Testis (tissue), 3 donors: ENCODE measurements around the gene OTUD3. TPM values are rescaled to one million over a fixed set of nuclear protein-coding genes. Genes with fewer than 3 reads are reported as not detected.
A peak's percentile ranks its signal among the peaks of the same experiment; 100 is the strongest.
"Not testable (repeated sequence)": the region's sequence is repeated elsewhere in the genome, so short reads cannot be mapped to it uniquely, and the experiment has no call there.

Experiments used
- DNase-seq: peaks from one replicate; pipeline ENCODE4 v3.0.0-alpha.2; 2019
- H3K27ac ChIP-seq, 2 donors: fragments of 200-600 bp; sonication (generic); one replicate each; pipeline ENCODE4 v1.5.1; 2019
- H3K27me3 ChIP-seq: fragments of 200-600 bp; sonication (generic); one replicate; pipeline ENCODE4 v1.5.1; 2019
- H3K36me3 ChIP-seq: fragments of 200-600 bp; sonication (generic); one replicate; pipeline ENCODE4 v1.5.1; 2017; ENCODE audit warnings: low read depth; ENCODE audit errors: missing control alignments
- H3K4me1 ChIP-seq: fragments of 200-600 bp; sonication (generic); one replicate; pipeline ENCODE4 v1.5.1; 2019
- H3K4me3 ChIP-seq, 2 donors: fragments of 200-600 bp; sonication (generic); one replicate each; pipeline ENCODE4 v1.5.1; 2017 to 2019
- H3K9me3 ChIP-seq: fragments of 200-600 bp; sonication (generic); one replicate; pipeline ENCODE4 v1.5.1; 2017
- CTCF ChIP-seq, 3 experiments: fragments of 450-650 bp in 2 of 3; fragments of 200-600 bp in 1 of 3; sonication (generic) in 1 of 3; IDR thresholded peaks; one replicate each; pipeline ENCODE4 v1.5.1; 2016 to 2019; ENCODE audit warnings: antibody characterized with exemption in 3 of 3, mild to moderate bottlenecking in 2 of 3, moderate library complexity in 1 of 3
- POLR2A ChIP-seq: fragments of 450-650 bp; IDR thresholded peaks from one replicate; pipeline ENCODE4 v1.6.1; 2017; ENCODE audit warnings: antibody characterized with exemption, mild to moderate bottlenecking, moderate library complexity
- WGBS, 2 donors: methylation state at CpG; one replicate each; pipeline ENCODE4 v1.1.5; 2018; 5-methylcytosine and 5-hydroxymethylcytosine counted together
- intact Hi-C: fragments of 100-400 bp; cut with DNase I; formaldehyde crosslinking; loops from one replicate; pipeline ENCODE4 v1.15.1; 2023; ENCODE audit warnings: low total_unique reads
- polyA plus RNA-seq: library from polyadenylated mRNA; stranded (reverse); fragments of 350-450 nt; fragmentation: Illumina TruSeq; extraction: RNeasy Lipid Tissue Mini Kit (QIAGEN cat#74804); gene quantifications from one replicate; pipeline ENCODE4 v1.2.3, GENCODE V29; 2014; ENCODE audit warnings: low read depth, low replicate concordance; ENCODE audit not compliant: insufficient read depth
- total RNA-seq, 2 donors: library from RNA; depleted of rRNA; stranded (reverse); fragments of >200 nt; gene quantifications; one replicate each; pipeline ENCODE4 v1.2.3, GENCODE V29; 2016

OTUD3 gene
- total and polyA plus RNA-seq, 3 donors from 2014 or later = 22.8 to 37.6 (median 29.7) TPM

DNA sequence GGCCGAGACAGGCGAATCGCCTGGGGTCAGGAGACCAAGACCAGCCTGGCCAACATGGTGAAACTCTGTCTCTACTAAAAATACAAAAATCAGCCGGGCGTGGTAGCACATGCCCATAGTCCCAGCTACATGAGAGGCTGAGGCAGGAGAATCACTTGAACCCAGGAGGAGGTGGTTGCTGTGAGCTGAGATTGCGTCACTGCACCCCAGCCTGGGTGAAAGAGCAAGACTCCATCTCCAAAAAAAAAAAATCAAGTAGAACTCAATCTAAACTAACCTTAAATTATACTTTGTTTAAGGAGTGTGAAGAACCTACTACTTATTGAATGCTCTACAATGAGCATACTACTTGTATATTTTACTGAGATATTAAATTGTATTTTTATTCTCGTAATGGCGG, 36.6 kb upstream of the OTUD3 start:
- no peaks in the 10 kb centered on the region for H3K9me3 ChIP-seq
- H3K4me1 ChIP-seq = peaks cover 13% of the 10 kb centered on the region
- no peak overlapping the region for H3K4me3 ChIP-seq
- peak overlapping the region in 1 of 2 donors; percentile 52 for H3K27ac ChIP-seq
- H3K27me3 ChIP-seq = no peaks in the 10 kb centered on the region
- intact Hi-C loops = no loop called here
- no peak for DNase-seq
- H3K36me3 ChIP-seq = no peaks in the 10 kb centered on the region
- TF ChIP-seq CTCF (IDR thresholded peaks at IDR 0.05) (no peak), POLR2A (no peak)
- 78 to 84% methylated on average over 8 of the region's 8 CpGs for WGBS, 2 donors

GRCh38 chr1:19846338-19846737, 35.9 kb upstream of the OTUD3 start:
- Histone ChIP-seq H3K27ac (no peak overlapping the region), H3K4me1 (peaks cover 13% of the 10 kb centered on the region), H3K4me3 (no peak overlapping the region), H3K36me3 (no peaks in the 10 kb centered on the region), H3K27me3 (no peaks in the 10 kb centered on the region), H3K9me3 (no peaks in the 10 kb centered on the region)
- WGBS, 2 donors = 97 to 100% methylated on average over 3 of the region's 3 CpGs
- intact Hi-C loops = no loop called here
- DNase-seq = no peak
- TF ChIP-seq POLR2A (no peak), CTCF (IDR thresholded peaks at IDR 0.05) (no peak)

DNA sequence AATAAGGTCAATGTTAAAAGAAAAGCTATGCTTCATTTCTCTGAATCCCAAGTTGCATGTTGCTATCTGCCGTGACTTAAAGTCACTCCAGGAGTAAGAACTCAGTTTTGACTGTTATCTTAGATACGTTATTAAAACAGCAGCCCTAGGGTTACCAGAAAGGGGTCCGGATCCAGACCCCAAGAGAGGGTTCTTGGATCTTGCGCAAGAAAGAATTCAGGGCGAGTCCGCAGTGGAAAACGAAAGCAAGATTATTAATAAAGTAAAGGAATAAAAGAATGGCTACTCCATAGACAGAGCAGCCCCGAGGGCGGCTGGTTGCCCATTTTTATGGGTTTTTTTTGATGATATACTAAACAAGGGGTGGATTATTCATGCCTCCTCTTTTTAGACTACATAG, 34.9 kb upstream of the OTUD3 start:
- H3K36me3 ChIP-seq, intact Hi-C loops, H3K4me3 ChIP-seq, H3K9me3 ChIP-seq, H3K27me3 ChIP-seq, H3K27ac ChIP-seq, DNase-seq: not testable (repeated sequence)
- WGBS, 2 donors = 78 to 93% methylated on average over 9 of the region's 9 CpGs
- peaks cover 13% of the 10 kb centered on the region for H3K4me1 ChIP-seq

DNA sequence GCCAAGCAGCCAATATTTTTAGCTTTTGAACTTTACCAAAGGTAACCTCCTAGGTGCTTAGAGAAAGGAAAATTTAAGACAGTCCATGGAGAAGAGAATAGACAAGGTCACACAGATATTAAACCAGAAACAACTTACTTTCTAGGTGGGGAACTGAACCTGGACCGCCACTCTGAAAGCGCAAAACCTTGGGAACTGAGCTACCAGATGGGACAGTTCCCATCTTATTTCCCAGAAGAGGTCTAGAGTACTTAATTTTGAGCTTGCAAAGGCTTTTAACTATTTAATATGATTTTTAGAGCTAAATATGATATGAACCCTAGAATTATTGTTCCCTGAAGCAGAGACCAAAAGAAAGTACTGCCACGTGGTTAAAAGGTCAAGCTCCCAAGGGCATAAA, 32.9 kb upstream of the OTUD3 start:
- intact Hi-C loops, H3K4me3 ChIP-seq, H3K36me3 ChIP-seq, H3K9me3 ChIP-seq, DNase-seq, H3K27me3 ChIP-seq, H3K27ac ChIP-seq: not testable (repeated sequence)
- peaks cover 13% of the 10 kb centered on the region for H3K4me1 ChIP-seq
- WGBS, 2 donors = 45 to 48% methylated on average over 3 of the region's 3 CpGs

- H3K27ac ChIP-seq = no peak overlapping the region
- intact Hi-C loops = no loop called here
- no peaks in the 10 kb centered on the region for H3K36me3 ChIP-seq
- H3K9me3 ChIP-seq = no peaks in the 10 kb centered on the region
- no peak overlapping the region for H3K4me3 ChIP-seq
- no peaks in the 10 kb centered on the region for H3K27me3 ChIP-seq
- H3K4me1 ChIP-seq = peaks cover 7% of the 10 kb centered on the region
- no peak for TF ChIP-seq CTCF (IDR thresholded peaks at IDR 0.05)
- TF ChIP-seq POLR2A = no peak
- DNase-seq = no peak
- 46 to 48% methylated on average over 7 of the region's 7 CpGs for WGBS, 2 donors
These were observed 32.0 kb upstream of the OTUD3 start for GRCh38 chr1:19850214-19850613.

DNA sequence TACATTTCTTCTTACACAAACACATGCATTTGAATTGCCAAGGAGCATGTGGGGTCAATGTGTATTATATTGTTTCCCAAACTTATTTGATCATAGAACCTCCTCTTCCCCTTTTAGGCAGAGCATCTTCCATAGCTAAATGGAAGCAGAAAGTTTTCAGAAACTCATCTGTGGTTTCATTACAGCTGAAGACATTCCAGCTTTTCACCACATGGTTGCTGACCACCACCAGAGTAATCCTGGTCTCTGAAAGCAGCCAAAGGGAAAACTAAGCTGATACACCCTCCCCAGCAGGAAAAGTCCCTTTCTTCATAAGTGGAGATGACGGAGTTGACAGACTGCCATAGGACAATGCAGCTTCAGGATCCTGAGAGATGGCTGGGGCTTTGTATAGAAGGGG, 30.2 kb upstream of the OTUD3 start:
- H3K27ac ChIP-seq = no peak overlapping the region
- H3K4me3 ChIP-seq = no peak overlapping the region
- H3K27me3 ChIP-seq = no peaks in the 10 kb centered on the region
- intact Hi-C loops = no loop called here
- TF ChIP-seq POLR2A (no peak), CTCF (IDR thresholded peaks at IDR 0.05) (no peak)
- no peak for DNase-seq
- no peaks in the 10 kb centered on the region for H3K36me3 ChIP-seq
- H3K4me1 ChIP-seq = no peaks in the 10 kb centered on the region
- no peaks in the 10 kb centered on the region for H3K9me3 ChIP-seq
- WGBS, 2 donors = 85 to 95% methylated on average over 1 of the region's 1 CpG
